ENCODE data around the gene NFILZ. TPM values are rescaled to one million over a fixed set of nuclear protein-coding genes. Genes with fewer than 3 reads are reported as not detected.

The NFILZ gene
- total RNA-seq, 1 experiment from 2014 or later = not detected

DNA sequence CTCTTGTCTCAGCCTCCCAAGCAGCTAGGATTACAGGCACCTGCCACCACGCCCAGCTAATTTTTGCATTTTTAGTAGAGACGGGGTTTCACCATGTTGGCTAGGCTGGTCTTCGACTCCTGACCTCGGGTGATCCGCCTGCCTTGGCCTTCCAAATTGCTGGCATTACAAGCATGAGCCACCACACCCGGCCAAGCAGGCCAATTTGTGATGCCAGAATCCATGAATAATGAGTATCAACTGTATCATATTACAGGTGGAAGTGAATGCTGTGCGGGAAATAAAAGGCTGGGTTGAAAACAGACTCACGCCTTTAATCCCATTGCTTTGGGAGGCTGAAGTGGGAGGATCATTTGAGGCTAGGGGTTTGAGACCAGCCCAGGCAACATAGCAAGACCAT, 3.6 kb upstream of the NFILZ start:
- intact Hi-C loops (cut with micrococcal nuclease; ENCODE audit: unreplicated experiment) = no loop called here
- no TSS peak for BruUV-seq (replicated peaks)

GRCh38 chr19:8629184-8629583, 1.2 kb upstream of the NFILZ start:
- intact Hi-C loops (cut with micrococcal nuclease; ENCODE audit: unreplicated experiment) = no loop called here
- H3K27me3 Mint-ChIP-seq (ENCODE audit: unreplicated experiment) = no peaks in the 10 kb centered on the region
- no peaks in the 10 kb centered on the region for H3K9me3 Mint-ChIP-seq (ENCODE audit: low read depth, unreplicated experiment)
- no peak overlapping the region for H3K27ac Mint-ChIP-seq (ENCODE audit: unreplicated experiment)
- CTCF ChIA-PET = no interaction called here
- no peaks in the 10 kb centered on the region for H3K4me1 Mint-ChIP-seq (ENCODE audit: low read depth, unreplicated experiment)
- H3K4me3 Mint-ChIP-seq (ENCODE audit: low read depth, unreplicated experiment) = no peak overlapping the region
- TF ChIP-seq, protein P1, sequence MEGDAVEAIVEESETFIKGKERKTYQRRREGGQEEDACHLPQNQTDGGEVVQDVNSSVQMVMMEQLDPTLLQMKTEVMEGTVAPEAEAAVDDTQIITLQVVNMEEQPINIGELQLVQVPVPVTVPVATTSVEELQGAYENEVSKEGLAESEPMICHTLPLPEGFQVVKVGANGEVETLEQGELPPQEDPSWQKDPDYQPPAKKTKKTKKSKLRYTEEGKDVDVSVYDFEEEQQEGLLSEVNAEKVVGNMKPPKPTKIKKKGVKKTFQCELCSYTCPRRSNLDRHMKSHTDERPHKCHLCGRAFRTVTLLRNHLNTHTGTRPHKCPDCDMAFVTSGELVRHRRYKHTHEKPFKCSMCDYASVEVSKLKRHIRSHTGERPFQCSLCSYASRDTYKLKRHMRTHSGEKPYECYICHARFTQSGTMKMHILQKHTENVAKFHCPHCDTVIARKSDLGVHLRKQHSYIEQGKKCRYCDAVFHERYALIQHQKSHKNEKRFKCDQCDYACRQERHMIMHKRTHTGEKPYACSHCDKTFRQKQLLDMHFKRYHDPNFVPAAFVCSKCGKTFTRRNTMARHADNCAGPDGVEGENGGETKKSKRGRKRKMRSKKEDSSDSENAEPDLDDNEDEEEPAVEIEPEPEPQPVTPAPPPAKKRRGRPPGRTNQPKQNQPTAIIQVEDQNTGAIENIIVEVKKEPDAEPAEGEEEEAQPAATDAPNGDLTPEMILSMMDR (IDR thresholded peaks at IDR 0.05; ENCODE audit: unreplicated experiment) = no peak
- no peaks in the 10 kb centered on the region for H3K36me3 Mint-ChIP-seq (ENCODE audit: insufficient read depth, unreplicated experiment)
- BruUV-seq (replicated peaks) = no TSS peak
- no peak for DNase-seq

More for the DNA sequence above, 3.6 kb upstream of the NFILZ start:
- no peaks in the 10 kb centered on the region for H3K9me3 Mint-ChIP-seq (ENCODE audit: low read depth, unreplicated experiment)
- TF ChIP-seq, protein P1 (IDR thresholded peaks at IDR 0.05; ENCODE audit: unreplicated experiment) = no peak
- H3K4me1 Mint-ChIP-seq (ENCODE audit: low read depth, unreplicated experiment) = no peaks in the 10 kb centered on the region
- no peaks in the 10 kb centered on the region for H3K27me3 Mint-ChIP-seq (ENCODE audit: unreplicated experiment)
- no peaks in the 10 kb centered on the region for H3K36me3 Mint-ChIP-seq (ENCODE audit: insufficient read depth, unreplicated experiment)
- H3K4me3 Mint-ChIP-seq (ENCODE audit: low read depth, unreplicated experiment) = no peak overlapping the region
- no peak overlapping the region for H3K27ac Mint-ChIP-seq (ENCODE audit: unreplicated experiment)
- CTCF ChIA-PET = no interaction called here
- DNase-seq = no peak

DNA sequence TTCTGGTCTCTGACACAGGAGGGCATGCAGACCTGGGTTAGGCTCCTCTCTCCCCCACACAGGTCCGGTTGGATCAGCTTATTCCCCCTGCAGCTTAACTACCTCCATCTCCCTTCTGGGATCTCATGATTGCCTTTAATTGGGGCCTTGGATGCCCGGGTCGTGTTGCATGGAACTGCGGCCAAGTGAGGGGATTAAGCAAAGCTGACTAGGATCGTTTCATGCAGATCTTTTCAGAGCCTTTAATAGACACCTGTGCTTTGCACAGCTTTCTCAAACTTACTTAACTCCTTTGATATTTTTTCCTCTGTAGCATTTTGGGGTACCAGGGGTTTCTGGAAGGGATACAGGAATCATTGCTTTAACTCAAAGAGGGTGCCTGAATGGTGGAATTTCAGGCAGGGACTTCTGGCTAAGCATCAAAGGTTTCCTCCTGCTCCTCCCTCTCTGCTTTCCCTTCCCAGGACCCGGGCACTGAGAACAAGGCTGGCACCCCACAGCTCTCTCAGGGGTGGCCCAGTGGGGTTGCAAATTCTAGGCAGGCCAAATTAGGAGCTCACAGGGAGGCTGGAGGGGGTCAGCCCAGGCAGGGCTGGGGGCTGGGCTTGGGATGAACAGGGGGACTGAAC, 477 bp downstream of the NFILZ start:
- BruUV-seq (replicated peaks) = no TSS peak

GRCh38 chr19:8631425-8631819, 989 bp downstream of the NFILZ start:
- Mint-ChIP-seq H3K36me3 (ENCODE audit: insufficient read depth, unreplicated experiment) (no peaks in the 10 kb centered on the region), H3K9me3 (ENCODE audit: low read depth, unreplicated experiment) (no peaks in the 10 kb centered on the region), H3K27me3 (ENCODE audit: unreplicated experiment) (no peaks in the 10 kb centered on the region), H3K4me3 (ENCODE audit: low read depth, unreplicated experiment) (no peak overlapping the region), H3K4me1 (ENCODE audit: low read depth, unreplicated experiment) (no peaks in the 10 kb centered on the region), H3K27ac (ENCODE audit: unreplicated experiment) (no peak overlapping the region)
- TF ChIP-seq, protein P1 (IDR thresholded peaks at IDR 0.05; ENCODE audit: unreplicated experiment) = no peak
- no TSS peak for BruUV-seq (replicated peaks)
- no peak for DNase-seq
- CTCF ChIA-PET = no interaction called here
- intact Hi-C loops (cut with micrococcal nuclease; ENCODE audit: unreplicated experiment) = no loop called here

More for the DNA sequence above, 477 bp downstream of the NFILZ start:
- no peaks in the 10 kb centered on the region for H3K36me3 Mint-ChIP-seq (ENCODE audit: insufficient read depth, unreplicated experiment)
- no peak overlapping the region for H3K27ac Mint-ChIP-seq (ENCODE audit: unreplicated experiment)
- no peak for DNase-seq
- no peaks in the 10 kb centered on the region for H3K9me3 Mint-ChIP-seq (ENCODE audit: low read depth, unreplicated experiment)
- no peaks in the 10 kb centered on the region for H3K27me3 Mint-ChIP-seq (ENCODE audit: unreplicated experiment)
- CTCF ChIA-PET = no interaction called here
- TF ChIP-seq, protein P1 (IDR thresholded peaks at IDR 0.05; ENCODE audit: unreplicated experiment) = no peak
- H3K4me3 Mint-ChIP-seq (ENCODE audit: low read depth, unreplicated experiment) = no peak overlapping the region
- intact Hi-C loops (cut with micrococcal nuclease; ENCODE audit: unreplicated experiment) = no loop called here
- no peaks in the 10 kb centered on the region for H3K4me1 Mint-ChIP-seq (ENCODE audit: low read depth, unreplicated experiment)

Measured in Calu3 (cell line).